IPS-NIHi11 (cell line): ENCODE results near the gene SMCR8.
"Not testable (repeated sequence)": the region's sequence is repeated elsewhere in the genome, so short reads cannot be mapped to it uniquely, and the experiment has no call there.

Experiments used
- DNase-seq: peaks from one replicate; pipeline ENCODE4 v3.0.0; 2012; ENCODE audit warnings: mixed read lengths, low spot score

Gene SMCR8, protein sequence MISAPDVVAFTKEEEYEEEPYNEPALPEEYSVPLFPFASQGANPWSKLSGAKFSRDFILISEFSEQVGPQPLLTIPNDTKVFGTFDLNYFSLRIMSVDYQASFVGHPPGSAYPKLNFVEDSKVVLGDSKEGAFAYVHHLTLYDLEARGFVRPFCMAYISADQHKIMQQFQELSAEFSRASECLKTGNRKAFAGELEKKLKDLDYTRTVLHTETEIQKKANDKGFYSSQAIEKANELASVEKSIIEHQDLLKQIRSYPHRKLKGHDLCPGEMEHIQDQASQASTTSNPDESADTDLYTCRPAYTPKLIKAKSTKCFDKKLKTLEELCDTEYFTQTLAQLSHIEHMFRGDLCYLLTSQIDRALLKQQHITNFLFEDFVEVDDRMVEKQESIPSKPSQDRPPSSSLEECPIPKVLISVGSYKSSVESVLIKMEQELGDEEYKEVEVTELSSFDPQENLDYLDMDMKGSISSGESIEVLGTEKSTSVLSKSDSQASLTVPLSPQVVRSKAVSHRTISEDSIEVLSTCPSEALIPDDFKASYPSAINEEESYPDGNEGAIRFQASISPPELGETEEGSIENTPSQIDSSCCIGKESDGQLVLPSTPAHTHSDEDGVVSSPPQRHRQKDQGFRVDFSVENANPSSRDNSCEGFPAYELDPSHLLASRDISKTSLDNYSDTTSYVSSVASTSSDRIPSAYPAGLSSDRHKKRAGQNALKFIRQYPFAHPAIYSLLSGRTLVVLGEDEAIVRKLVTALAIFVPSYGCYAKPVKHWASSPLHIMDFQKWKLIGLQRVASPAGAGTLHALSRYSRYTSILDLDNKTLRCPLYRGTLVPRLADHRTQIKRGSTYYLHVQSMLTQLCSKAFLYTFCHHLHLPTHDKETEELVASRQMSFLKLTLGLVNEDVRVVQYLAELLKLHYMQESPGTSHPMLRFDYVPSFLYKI

DNA sequence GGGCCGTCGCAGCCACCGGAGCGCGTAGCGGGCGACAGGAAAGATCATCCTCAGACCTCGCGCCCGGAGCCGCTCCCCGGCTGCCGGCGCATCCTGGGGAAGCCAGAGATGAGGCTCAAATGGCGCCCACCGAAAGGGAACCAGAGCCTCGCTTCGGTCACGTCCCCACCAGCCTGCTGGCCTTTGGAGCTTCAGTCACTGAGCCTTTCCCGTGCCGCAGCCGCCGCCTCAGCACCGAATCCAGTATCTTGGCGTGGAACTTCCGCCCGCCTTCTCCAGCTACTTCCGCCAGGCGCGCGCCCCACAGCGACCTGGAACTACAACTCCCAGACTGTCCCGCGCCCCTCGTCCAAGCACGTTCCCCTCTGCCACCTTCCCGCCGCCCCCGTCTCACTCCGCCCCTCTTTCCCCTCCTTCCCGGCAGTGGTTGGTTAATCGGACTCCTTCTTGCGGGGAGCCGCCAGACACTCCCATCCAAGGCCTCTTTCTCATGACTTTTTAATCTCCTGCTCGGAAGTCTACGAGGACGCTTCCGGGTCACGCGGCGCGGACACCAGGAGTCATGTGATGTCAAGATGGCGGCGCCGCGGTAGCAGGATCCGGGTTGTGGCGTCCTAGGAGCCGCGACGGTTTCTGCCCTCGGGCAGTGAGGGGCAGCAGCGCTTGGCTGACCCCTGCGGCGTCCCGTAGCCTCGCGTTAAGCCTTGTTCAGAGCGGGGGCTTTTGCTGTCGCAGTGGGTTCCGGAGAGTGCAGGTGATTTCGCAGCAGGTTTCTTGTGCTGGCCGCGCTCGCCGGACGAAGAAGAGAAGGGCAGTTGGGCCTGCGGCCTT is at the start of gene SMCR8, which contains the start of gene TOP3A:
SMCR8 (plus strand) TSS at position 563 of the 831 bp plus-strand sequence. CDS start 497 bp downstream, outside the sequence.
TOP3A (minus strand) TSS at position 264 of the 831 bp plus-strand sequence; CDS start at position 48, 216 bp downstream.
- peak; percentile 89 for DNase-seq

DNA sequence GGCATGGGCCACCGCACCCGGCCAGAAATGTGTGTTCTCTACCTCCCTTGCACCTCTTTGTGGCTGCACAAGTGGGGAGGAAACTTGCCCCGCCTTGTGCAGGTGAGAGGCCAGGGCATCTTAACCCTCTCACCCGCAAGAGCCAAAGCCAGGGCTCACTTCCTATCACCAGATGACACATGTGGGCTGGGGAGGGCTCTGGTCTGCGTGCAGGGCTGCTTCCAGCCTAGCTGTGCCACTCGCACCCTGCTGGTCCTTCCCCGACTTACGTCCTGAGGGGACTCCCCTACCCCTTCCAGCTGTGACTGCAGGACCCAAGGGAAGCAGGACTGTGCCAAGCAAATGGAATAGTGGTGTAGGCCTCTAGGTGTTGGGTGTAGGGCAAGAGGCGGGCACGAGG is 47.7 kb upstream of the SMCR8 start:
- no peak for DNase-seq

DNA sequence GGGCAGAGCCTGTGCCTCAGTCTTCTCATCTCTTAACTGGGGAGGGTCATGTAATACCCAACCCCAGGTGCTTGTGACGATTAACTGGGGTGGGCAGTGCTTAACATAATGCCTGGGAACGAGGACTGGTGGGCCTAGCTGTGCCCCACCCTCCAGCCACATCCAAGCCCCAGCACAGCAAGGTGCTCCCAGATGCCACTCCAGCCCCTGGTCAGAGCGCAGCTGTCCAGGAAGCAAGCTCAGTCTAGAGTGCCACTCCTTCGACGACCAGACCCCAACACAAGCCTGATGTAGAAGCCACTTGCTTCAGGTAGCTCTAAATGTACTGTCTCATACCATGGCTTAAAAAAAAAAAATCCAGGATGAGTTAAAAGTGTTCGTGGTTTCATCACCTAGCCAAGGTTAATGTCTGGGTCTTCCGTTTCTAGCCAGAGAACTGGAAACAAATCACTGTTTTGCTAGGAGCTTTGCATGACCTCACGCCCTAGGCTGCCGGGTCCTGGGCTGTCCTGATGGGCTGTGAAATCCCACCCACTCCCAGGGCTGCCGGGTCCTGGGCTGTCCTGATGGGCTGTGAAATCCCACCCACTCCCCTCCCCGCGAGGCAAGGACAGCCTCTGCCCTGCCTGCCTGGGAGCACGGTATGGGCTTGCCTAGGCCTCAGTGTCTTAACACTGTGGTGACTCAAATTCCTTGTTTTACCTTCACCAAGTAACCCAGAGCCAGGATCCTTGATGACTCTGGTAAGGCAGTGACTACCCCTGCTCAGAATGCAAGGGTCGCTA is 47.0 kb upstream of the SMCR8 start:
- peak; percentile 54 for DNase-seq

DNA sequence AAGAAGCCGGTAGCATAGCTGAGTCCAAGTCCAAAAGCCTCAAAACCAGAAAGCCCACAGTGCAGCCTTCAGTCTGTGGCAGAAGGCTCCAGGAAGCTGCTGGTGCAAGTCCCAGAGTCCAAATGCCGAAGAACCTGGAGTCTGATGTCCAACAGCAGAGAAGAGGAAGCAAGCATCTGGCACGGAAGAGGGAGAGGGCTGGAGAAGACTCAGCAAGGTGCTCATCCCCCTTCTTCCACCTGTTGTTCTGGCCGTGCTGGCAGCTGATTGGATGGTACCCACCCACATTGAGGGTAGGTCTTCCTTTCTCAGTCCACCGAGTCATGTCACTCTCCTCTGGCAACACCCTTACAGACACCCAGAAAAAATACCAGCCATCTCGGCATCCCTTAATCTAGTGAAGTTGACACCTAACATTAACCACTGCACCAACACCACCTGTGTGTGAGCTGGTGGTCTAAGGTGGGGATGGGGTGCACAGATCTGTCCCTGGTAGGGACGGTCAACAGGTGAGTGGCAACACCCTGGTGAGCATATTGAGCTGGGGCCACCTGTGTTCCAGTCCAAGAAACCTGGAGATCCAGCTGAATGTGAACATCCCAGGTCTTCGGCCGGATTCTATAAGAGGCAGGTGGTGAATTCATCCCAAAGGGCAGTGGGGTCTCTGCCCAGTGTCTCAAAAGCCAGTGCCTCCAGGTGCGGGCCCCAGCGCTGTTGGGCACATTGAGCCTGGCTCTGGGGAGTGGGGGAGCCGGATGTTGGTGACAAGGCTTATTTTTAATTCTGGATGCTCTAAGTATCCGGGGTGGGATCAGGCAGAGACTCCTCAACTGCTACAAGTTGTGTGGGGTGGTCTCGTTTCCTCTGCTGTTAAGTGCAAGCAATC is 44.8 kb upstream of the SMCR8 start:
- DNase-seq, result no peak

DNA sequence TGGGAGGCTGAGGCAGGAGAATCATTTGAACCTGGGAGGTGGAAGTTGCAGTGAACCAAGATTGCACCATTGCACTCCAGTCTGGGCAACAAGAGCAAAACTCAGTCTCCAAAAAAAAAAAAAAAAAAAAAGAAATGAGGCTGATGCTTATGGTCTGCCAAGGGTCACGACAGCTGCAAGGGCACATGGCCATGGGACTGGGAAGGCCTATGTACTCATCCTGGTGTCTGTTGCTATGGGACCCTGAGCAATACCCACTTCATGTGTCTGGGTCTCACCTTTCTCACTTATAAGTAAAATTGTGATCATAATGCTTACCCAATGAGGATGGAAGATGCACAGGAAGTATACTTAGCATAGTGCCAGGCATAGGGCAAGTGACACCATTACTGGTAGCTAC is 38.0 kb upstream of the SMCR8 start:
- DNase-seq, result no peak

DNA sequence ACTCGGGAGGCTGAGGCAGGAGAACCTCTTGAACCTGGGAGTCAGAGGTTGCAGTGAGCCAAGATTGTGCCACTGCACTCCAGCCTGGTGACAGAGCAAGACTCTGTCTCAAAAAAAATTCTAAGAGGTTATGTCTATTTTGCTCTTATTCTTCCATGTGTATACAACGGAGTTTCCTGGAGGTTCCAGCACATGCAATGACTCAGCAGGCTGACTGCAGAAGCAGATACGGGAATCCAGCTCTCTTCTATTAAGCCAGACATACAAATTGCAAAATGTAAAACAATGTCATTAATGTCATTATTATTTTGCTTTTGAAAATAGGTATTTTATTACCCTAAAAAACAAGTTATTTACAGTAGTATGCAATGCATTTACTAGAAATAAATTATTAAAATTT is 36.2 kb upstream of the SMCR8 start:
- DNase-seq, result no peak

DNA sequence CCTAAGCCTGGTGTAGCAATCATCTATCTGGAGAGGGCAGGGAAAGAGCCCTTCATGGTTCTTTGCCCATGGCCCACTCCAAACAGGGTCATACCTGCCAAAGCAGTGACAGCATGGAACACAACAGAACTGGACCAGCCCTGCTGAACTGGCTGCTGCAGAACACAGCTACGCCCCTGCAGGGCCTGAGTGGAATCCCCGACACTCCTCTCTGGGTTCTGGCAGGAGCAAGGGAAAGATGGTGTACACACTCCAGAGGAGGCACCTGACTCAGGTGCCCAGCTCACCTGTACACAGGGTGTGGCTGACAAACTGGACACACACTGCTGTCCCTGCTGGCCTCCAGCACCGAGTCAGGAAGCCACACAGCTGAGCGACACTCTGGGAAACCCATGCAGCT is 34.8 kb upstream of the SMCR8 start:
- DNase-seq, result no peak

DNA sequence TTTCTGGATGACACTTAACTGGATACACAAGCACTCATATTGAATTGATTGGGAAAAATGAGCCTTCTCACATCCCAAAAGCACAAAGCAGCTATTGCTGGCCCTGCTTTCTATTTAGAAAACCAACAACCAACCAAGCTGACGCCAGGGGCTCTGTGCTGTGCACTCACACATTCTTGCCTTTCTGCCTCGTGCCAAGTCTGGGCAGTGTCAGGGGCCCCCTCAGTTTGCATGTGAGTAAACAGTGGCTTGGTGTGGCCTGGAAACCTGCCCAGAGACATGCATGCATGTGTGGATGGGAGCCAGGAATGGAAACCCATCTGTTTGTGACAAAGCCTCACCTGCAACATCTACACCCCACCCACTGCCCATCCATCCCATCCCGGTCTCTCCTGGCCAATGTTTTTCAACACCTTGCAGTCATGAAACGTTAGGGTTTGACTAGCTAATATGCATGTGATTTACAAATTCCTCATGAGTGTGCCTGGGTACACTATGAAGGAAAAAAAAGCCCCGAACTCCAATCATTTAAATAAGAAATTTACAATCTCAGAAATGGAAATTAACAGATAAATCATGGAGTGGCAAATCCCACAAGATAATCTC is 34.2 kb upstream of the SMCR8 start:
- DNase-seq, result no peak

DNA sequence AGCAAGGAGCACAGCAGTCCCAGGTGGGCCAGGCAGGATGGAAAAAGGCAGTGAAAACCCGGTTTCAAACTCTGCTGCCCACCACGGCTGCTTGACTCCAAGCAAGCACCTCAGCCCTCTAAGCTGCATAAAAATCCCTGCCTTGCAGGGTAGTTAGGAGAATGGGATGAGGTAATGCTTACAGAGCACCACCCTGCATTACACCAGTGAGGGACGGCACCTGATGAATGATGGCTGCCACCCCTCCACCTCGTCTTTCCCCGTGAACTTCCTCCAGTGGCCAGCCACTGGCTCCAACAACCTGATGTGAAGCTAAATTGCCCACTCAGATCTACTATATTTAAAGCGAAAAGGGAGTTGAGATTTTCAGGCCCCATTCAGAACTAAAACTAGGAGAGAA is 33.3 kb upstream of the SMCR8 start:
- no peak for DNase-seq

DNA sequence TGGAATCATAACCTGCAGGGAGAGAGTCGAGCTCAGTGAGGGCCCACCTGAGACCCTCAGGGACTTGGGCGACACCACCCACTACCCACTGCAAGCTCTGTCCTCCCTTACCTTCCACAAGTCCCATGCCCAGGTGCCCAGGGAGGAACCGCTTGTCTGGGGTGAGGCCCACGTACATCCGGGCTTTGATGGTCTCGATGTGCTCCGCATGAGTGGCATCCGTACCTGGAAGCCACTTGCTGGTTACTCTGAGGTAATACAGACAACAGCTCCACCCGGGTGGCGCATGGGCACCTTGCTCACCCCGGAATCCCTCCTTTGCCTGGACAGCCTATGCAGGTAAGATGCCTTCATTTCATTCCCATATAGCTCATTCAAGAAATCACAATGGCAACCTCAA is 29.8 kb upstream of the SMCR8 start:
- DNase-seq, result no peak

DNA sequence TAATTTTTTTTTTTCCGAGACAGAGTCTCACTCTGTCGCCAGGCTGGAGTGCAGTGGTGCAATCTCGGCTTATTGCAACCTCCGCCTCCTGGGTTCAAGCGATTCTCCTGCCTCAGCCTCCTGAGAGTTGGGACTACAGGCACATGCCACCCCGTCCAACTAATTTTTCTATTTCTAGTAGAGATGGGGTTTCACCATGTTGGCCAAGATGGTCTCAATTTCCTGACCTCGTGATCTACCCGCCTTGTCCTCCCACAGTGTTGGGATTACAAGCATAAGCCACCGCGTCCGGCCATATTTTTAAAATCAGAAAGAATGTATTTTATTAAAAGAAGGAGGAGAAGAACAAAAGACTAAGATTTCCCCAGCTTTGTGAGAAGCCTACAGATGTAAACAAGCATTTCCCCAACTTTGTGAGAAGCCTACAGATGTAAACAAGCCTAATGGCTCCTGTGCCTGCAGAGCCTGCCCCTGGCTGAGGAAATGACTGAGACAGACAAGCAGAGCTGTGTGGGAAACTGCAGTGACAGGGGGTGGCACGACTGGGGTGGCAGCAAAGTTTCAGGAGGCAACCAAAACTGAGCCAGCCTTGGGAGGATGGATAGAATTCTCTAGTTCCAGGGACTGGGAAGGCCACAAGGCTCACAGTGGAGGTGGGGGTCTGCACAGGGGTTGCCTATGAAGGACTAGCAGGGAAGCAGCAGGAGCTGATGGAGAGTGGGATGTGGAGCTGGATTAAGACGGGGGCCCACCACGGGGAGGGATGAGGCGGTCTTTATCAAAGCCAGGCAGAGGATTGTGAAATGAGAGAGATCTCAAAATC is 23.2 kb upstream of the SMCR8 start:
- no peak for DNase-seq

DNA sequence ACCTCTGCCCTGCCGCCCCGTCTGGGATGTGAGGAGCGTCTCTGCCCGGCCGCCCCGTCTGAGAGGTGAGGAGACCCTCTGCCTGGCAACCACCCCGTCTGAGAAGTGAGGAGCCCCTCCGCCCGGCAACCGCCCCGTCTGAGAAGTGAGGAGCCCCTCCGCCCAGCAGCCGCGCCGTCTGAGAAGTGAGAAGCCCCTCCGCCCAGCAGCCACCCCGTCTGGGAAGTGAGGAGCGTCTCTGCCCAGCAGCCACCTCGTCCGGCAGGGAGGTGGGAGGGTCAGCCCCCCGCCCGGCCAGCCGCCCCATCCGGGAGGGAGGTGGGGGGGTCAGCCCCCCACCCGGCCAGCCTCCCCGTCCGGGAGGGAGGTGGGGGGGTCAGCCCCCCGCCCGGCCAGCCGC is 17.0 kb upstream of the SMCR8 start:
- DNase-seq, result not testable (repeated sequence)

DNA sequence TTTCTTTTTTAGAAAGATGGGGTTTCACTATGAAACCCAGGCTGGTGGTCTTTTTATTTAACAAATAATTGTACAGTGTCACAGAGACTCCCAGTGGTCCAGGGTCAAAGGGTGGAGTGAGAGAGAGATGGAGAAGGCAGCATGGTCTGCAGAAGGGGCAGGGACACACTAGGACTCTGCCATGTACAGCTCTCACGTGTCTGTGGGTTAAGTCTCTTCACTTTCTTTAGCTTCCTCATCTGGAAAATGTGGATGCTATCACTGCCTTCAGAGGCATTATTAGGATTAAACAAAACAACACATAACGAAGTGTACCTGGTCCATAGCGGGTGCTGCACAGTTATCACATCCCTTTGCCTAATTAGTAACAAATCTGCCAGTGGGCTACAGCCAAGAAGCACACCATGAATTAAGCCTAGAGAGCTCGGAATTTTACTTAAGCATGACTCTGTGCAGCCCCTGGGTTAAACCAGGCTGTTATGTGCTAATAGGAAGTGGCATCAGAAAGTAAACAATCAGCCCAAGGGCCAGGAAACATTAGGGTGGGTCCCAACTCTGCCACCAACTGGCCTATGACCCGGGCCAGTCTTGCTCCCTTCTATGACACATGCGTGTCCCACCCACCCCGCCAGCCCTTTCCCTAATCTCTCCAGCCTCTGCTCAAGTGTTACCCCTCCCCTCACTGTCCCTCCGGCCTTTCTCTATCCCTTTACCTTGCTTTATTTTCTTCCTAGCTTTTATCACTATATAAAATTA is 14.2 kb upstream of the SMCR8 start:
- DNase-seq, result no peak

DNA sequence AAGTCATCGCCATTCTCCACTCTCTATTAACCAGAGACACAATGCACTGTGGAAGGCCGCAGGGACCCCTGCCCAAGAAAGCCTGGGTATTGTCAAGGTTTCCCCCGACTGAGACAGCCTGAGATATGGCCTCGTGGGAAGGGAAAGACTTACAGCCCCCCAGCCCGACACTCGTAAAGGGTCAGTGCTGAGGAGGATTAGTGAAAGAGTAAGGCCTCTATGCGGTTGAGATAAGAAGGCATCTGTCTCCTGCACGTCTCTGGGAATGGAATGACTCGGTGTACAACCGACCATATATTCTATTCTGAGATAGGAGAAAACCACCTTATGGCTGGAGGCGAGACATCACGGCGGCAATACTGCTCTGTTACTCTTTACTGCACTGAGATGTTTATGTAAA is 11.9 kb upstream of the SMCR8 start:
- not testable (repeated sequence) for DNase-seq

DNA sequence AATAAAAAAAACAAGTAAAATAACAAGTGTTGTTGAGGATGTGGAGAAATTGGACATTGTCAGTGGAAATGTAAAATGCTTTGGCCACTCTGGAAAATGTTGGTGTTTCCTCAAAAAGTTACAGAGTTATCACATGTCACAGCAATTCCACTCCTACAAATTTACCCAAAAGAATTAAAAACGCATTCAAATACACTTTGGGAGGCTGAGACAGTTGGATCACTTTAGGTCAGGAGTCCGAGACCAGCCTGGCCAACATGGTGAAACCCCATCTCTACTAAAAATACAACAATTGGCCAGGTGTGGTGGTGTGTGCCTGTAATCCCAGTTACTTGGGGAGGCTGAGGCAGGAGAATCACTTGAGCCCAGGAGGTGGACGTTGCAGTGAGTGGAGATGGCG is 5.9 kb upstream of the SMCR8 start:
- no peak for DNase-seq

DNA sequence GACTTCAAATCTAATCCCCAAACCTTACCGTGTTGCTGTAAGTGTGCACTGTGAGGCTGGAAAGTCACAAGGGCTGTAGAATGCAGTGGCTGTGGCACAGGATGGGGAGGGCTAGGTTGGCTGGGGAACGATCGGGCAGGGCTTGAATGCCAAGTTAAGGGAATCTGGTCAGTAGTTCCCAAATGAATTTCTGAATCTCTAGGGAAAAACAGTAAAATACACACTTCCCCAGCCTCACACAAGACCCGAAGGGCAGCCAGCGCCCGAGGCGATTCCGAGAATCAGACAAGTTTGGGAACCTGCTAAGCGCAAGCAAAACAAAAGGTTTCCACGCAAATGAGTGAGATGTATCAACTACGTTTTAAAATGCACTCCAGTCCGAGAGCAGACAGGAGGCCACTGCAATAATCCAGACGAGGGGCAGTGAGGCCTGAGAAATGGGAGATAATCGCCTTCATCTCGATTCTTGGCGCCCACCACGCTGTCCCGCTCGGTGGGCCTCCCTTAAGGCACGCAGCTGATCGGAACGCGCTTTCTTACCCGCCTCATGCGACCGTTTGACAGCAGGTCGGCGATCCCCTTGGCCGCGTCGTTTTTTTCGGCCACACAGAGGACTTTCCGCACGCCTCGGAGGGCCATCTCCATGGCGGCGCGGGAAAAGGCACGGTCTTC is 898 bp upstream of the SMCR8 start:
- DNase-seq, result no peak

DNA sequence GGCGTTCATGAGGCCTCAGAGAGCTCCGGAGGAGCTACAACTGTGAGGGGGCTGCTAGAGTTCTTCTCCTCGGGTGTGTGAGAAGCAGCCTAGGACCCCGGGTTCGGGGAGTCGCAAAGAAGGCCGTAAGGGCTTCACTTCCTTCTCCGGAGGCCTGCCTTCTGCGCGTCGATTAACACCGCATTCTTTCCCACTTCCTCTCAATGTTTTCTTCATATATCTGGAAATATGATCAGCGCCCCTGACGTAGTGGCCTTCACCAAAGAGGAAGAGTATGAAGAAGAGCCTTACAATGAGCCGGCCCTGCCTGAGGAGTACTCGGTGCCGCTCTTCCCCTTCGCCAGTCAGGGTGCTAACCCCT is 449 bp downstream of the SMCR8 start:
- DNase-seq, result no peak

DNA sequence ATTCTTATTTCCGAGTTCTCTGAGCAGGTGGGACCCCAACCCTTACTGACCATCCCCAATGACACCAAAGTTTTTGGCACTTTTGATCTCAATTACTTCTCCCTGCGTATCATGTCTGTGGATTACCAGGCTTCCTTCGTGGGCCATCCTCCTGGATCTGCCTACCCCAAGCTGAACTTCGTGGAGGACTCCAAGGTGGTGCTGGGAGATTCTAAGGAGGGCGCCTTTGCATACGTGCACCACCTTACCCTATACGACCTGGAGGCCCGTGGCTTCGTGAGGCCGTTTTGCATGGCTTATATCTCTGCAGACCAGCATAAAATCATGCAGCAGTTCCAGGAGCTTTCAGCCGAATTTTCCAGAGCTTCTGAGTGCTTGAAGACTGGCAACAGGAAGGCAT is 868 bp downstream of the SMCR8 start:
- DNase-seq, result no peak
